ENCODE measurements around the gene GNG4. TPM values are rescaled to one million over a fixed set of nuclear protein-coding genes. Genes with fewer than 3 reads are reported as not detected.

GNG4 gene
- total RNA-seq, 1 experiment from 2014 or later: 34.4 TPM

- H3K9me3 ChIP-seq (ENCODE audit: control insufficient read depth, low read depth, low read length): no peaks in the 10 kb centered on the region
- H3T11ph ChIP-seq (ENCODE audit: low read length): no peak overlapping the region
- Mint-ChIP-seq H3K36me3 (ENCODE audit: insufficient read depth in 1 of 3, low read depth in 3 of 3) (no peaks in the 10 kb centered on the region; a peak in 2 of 7 replicates), H3K4me1 (peaks cover 31 to 41% of the 10 kb centered on the region in 2 experiments), H3K27ac (peak overlapping the region; percentile 5 to 69 (median 55); a peak in 4 of 7 replicates), H3K27me3 (ENCODE audit: low read depth) (no peaks in the 10 kb centered on the region), H3K4me3 (no peak overlapping the region), H3K9me3 (no peaks in the 10 kb centered on the region; a peak in 1 of 5 replicates)
- no peak overlapping the region for H3K23ac ChIP-seq (ENCODE audit: insufficient read length, low read depth, low read length)
- DNase-seq: no peak
- H3K14ac ChIP-seq (ENCODE audit: insufficient read depth, low read length): no peak overlapping the region
- peaks cover 6% of the 10 kb centered on the region for H3K79me1 ChIP-seq (ENCODE audit: insufficient read depth, low read depth, low read length, poor library complexity, severe bottlenecking)
- no peak overlapping the region for H3K56ac ChIP-seq (ENCODE audit: insufficient read length, low read depth, low read length)
- H2BK120ac ChIP-seq (ENCODE audit: low read depth, low read length, poor library complexity, severe bottlenecking): no peak overlapping the region
- H3K79me2 ChIP-seq (ENCODE audit: insufficient read depth, low read length): peaks cover 1% of the 10 kb centered on the region; the same call in 1 of the 2 replicates
- H2AFZ ChIP-seq (ENCODE audit: low read length): no peak overlapping the region
- H4K20me1 ChIP-seq (ENCODE audit: control insufficient read depth, insufficient read depth, insufficient read length): no peaks in the 10 kb centered on the region
- H3K4me2 ChIP-seq (ENCODE audit: insufficient read depth, insufficient read length, low read length): no peak overlapping the region
- H3K4me1 ChIP-seq (ENCODE audit: insufficient read depth, low read length): peaks cover 10% of the 10 kb centered on the region
- no peak overlapping the region for H4K8ac ChIP-seq (replicated peaks; ENCODE audit: insufficient read length, low read depth, low read length)
- no CpG with 5 or more reads among the region's 14 CpGs for WGBS (ENCODE audit: extremely low coverage, insufficient read length, low lambda C conversion rate)
- no peak overlapping the region for H3K9ac ChIP-seq (ENCODE audit: extremely low read depth, insufficient read length, low read length)
- no peak overlapping the region for H4K5ac ChIP-seq (ENCODE audit: insufficient read length, low read depth, low read length)
- no peak overlapping the region for H2AK5ac ChIP-seq (ENCODE audit: insufficient read length, low read length)
- H4K91ac ChIP-seq (ENCODE audit: insufficient read length, low read depth, low read length): no peak overlapping the region
- no peak overlapping the region for H3K27ac ChIP-seq (ENCODE audit: insufficient read length, low read depth, low read length)
- no peak overlapping the region for H3K18ac ChIP-seq (ENCODE audit: insufficient read length, low read depth, low read length)
- H2BK5ac ChIP-seq (ENCODE audit: insufficient read length, low read length): no peak overlapping the region
- H3K27me3 ChIP-seq (ENCODE audit: insufficient read depth, low read length): no peaks in the 10 kb centered on the region
- H2BK15ac ChIP-seq (ENCODE audit: low read depth, low read length): no peak overlapping the region
- TF ChIP-seq CTCF (conservative IDR thresholded peaks at IDR 0.05): no peak
- no peak overlapping the region for H3K4ac ChIP-seq (ENCODE audit: low read depth, low read length)
- H3K23me2 ChIP-seq (ENCODE audit: insufficient read length, low read depth, low read length, poor library complexity, severe bottlenecking): no peaks in the 10 kb centered on the region
- no peak overlapping the region for H2BK12ac ChIP-seq (ENCODE audit: insufficient read length, low read depth, low read length)
- no peak overlapping the region for H2BK20ac ChIP-seq (ENCODE audit: low read depth, low read length, poor library complexity, severe bottlenecking)
Measured at GRCh38 chr1:235632506-235633401, 16.8 kb downstream of the GNG4 start.
